SH-SY5Y (cell line): ENCODE data around the gene LYAR.

Source experiments
- GATA2 ChIP-seq: IDR thresholded peaks from 2 replicates; pipeline ENCODE4 v1.6.1; 2011; ENCODE audit warnings: mild to moderate bottlenecking, low read depth, low read length
- GATA3 ChIP-seq: IDR thresholded peaks from 2 replicates; pipeline ENCODE4 v1.6.1; 2011; ENCODE audit warnings: low read depth, mild to moderate bottlenecking, low read length, moderate library complexity

DNA sequence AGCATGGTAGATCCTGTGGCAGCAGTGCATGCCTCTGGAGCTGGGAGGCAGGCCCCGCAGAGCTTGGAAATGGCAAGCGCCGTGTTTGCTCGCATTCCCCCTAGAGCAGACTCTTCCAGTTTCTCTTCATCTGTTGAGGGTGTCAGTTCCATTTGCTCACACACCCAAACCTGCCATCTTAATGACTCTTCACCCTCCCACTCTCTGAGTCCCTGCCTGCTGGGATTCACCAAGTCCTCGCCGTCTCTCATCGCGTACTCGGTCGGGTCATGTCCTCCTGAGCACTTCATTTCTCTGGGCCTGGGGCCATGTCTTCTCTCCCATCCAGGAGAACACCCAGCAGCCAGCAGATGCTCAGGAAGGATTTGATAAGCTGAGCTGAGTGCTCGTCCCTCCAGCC is 17.0 kb upstream of the LYAR start:
- TF ChIP-seq GATA2 (no peak), GATA3 (no peak)
